MM.1S (cell line): ENCODE measurements around the gene KCNMA1.

Experiments
- DNase-seq: peaks from one replicate; pipeline ENCODE4 v3.0.0-alpha.2; 2015
- H2AFZ ChIP-seq: fragments of 300-600 bp; sonication (generic); 2 replicates; pipeline ENCODE4 v1.6.0; 2016; ENCODE audit warnings: antibody characterized with exemption, low read length
- H3F3A ChIP-seq: fragments of 300-600 bp; sonication (generic); 2 replicates; pipeline ENCODE4 v1.6.1; 2016; ENCODE audit warnings: mild to moderate bottlenecking, antibody characterized with exemption, low read length, moderate library complexity, mixed read lengths; ENCODE audit not compliant: insufficient read depth
- H3K27ac ChIP-seq: fragments of 300-600 bp; sonication (generic); 2 replicates; pipeline ENCODE4 v1.5.1; 2016; ENCODE audit warnings: mild to moderate bottlenecking, low read length
- H3K27me3 ChIP-seq: fragments of 300-600 bp; sonication (generic); replicated peaks from 2 replicates; pipeline ENCODE4 v1.6.0; 2016; ENCODE audit warnings: low read length; ENCODE audit not compliant: insufficient read depth
- H3K36me3 ChIP-seq: fragments of 300-600 bp; sonication (generic); replicated peaks from 2 replicates; pipeline ENCODE4 v1.6.1; 2016; ENCODE audit warnings: mild to moderate bottlenecking, low read length, mixed read lengths; ENCODE audit not compliant: insufficient read depth
- H3K4me1 ChIP-seq: fragments of 300-600 bp; sonication (generic); 2 replicates; pipeline ENCODE4 v1.6.1; 2016; ENCODE audit warnings: low read length, mixed read lengths
- H3K4me2 ChIP-seq: fragments of 300-600 bp; sonication (generic); 2 replicates; pipeline ENCODE4 v1.6.0; 2016; ENCODE audit warnings: low read depth, low read length
- H3K4me3 ChIP-seq: fragments of 300-600 bp; sonication (generic); 2 replicates; pipeline ENCODE4 v1.5.1; 2016; ENCODE audit warnings: low read length, mixed read lengths
- H3K79me2 ChIP-seq: fragments of 300-600 bp; sonication (generic); 2 replicates; pipeline ENCODE4 v1.6.1; 2016; ENCODE audit warnings: mixed run types, low read length, mixed read lengths
- H3K9ac ChIP-seq: fragments of 300-600 bp; sonication (generic); 2 replicates; pipeline ENCODE4 v1.6.1; 2016; ENCODE audit warnings: low read length, mixed read lengths
- H3K9me2 ChIP-seq: fragments of 300-600 bp; sonication (generic); replicated peaks from 2 replicates; pipeline ENCODE4 v1.6.1; 2016; ENCODE audit warnings: mild to moderate bottlenecking, low read length, mixed read lengths; ENCODE audit not compliant: insufficient read depth
- H3K9me3 ChIP-seq: fragments of 300-600 bp; sonication (generic); replicated peaks from 2 replicates; pipeline ENCODE4 v1.6.1; 2016; ENCODE audit warnings: mild to moderate bottlenecking, low read length, mixed read lengths; ENCODE audit not compliant: insufficient read depth
- H4K20me1 ChIP-seq: fragments of 300-600 bp; sonication (generic); 2 replicates; pipeline ENCODE4 v1.6.1; 2016; ENCODE audit warnings: mild to moderate bottlenecking, low read length, moderate library complexity, mixed read lengths; ENCODE audit not compliant: insufficient read depth
- CTCF ChIP-seq: fragments of 300-600 bp; sonication (generic); IDR thresholded peaks from 2 replicates; pipeline ENCODE4 v1.5.1; 2016; ENCODE audit warnings: antibody characterized with exemption, low read length, mixed read lengths
- EZH2 ChIP-seq: fragments of 300-600 bp; sonication (generic); optimal IDR thresholded peaks from 2 replicates; pipeline ENCODE3; 2017; ENCODE audit warnings: low read depth, mild to moderate bottlenecking, antibody characterized with exemption, low read length, mixed read lengths
- EZH2phosphoT487 ChIP-seq: fragments of 300-600 bp; sonication (generic); IDR thresholded peaks from 2 replicates; pipeline ENCODE4 v1.6.1; 2018; ENCODE audit warnings: antibody characterized with exemption, low read length

The KCNMA1 gene

GRCh38 chr10:77151408-77151807, 486.2 kb downstream of the KCNMA1 start:
- Histone ChIP-seq H3K79me2 (no peaks in the 10 kb centered on the region), H3F3A (no peaks in the 10 kb centered on the region), H3K27ac (no peak overlapping the region), H3K4me2 (no peak overlapping the region), H3K36me3 (no peaks in the 10 kb centered on the region), H3K4me3 (no peak overlapping the region), H4K20me1 (no peaks in the 10 kb centered on the region), H3K9me2 (no peaks in the 10 kb centered on the region), H3K9me3 (no peaks in the 10 kb centered on the region), H2AFZ (no peak overlapping the region), H3K27me3 (no peaks in the 10 kb centered on the region), H3K9ac (no peak overlapping the region), H3K4me1 (no peaks in the 10 kb centered on the region)
- TF ChIP-seq EZH2 (no peak), EZH2phosphoT487 (no peak), CTCF (no peak)
- DNase-seq = no peak

GRCh38 chr10:77149706-77150105, 487.9 kb downstream of the KCNMA1 start:
- no peaks in the 10 kb centered on the region for H3K27me3 ChIP-seq
- H3K36me3 ChIP-seq = no peaks in the 10 kb centered on the region
- H3K9me3 ChIP-seq = no peaks in the 10 kb centered on the region
- H4K20me1 ChIP-seq = no peaks in the 10 kb centered on the region
- H3K79me2 ChIP-seq = no peaks in the 10 kb centered on the region
- no peak overlapping the region for H3K4me2 ChIP-seq
- H3K9ac ChIP-seq = no peak overlapping the region
- no peak overlapping the region for H3K27ac ChIP-seq
- H3K4me1 ChIP-seq = no peaks in the 10 kb centered on the region
- H2AFZ ChIP-seq = no peak overlapping the region
- DNase-seq = no peak
- H3K4me3 ChIP-seq = no peak overlapping the region
- no peaks in the 10 kb centered on the region for H3K9me2 ChIP-seq
- no peaks in the 10 kb centered on the region for H3F3A ChIP-seq
- no peak for TF ChIP-seq EZH2phosphoT487
- no peak for TF ChIP-seq EZH2
- no peak for TF ChIP-seq CTCF

GRCh38 chr10:77149001-77149400, 488.6 kb downstream of the KCNMA1 start:
- Histone ChIP-seq H3K4me1 (no peaks in the 10 kb centered on the region), H3F3A (no peaks in the 10 kb centered on the region), H3K36me3 (no peaks in the 10 kb centered on the region), H3K9me3 (no peaks in the 10 kb centered on the region), H4K20me1 (no peaks in the 10 kb centered on the region), H3K9me2 (no peaks in the 10 kb centered on the region), H3K4me2 (no peak overlapping the region), H3K27ac (no peak overlapping the region), H2AFZ (no peak overlapping the region), H3K4me3 (no peak overlapping the region), H3K27me3 (no peaks in the 10 kb centered on the region), H3K79me2 (no peaks in the 10 kb centered on the region), H3K9ac (no peak overlapping the region)
- no peak for DNase-seq
- TF ChIP-seq CTCF (no peak), EZH2 (no peak), EZH2phosphoT487 (no peak)
